ENCODE data around the gene ITIH2.

Gene ITIH2

GRCh38 chr10:7705341-7705740 is 2.2 kb downstream of the ITIH2 start:
- H3K9me2 ChIP-seq (replicated peaks; ENCODE audit: insufficient read depth, low read length), result no peaks in the 10 kb centered on the region
- H3K4me3 ChIP-seq (ENCODE audit: low read length), result no peak overlapping the region
- H3K4me1 ChIP-seq (ENCODE audit: low read length), result no peaks in the 10 kb centered on the region
- no peak overlapping the region for H3K27ac ChIP-seq (ENCODE audit: low read length)
- no peaks in the 10 kb centered on the region for H3K9me3 ChIP-seq (replicated peaks; ENCODE audit: insufficient read depth, low read length)
- H3F3A ChIP-seq (ENCODE audit: insufficient read depth, low read length), result no peaks in the 10 kb centered on the region
- no peak for TF ChIP-seq EZH2 (optimal IDR thresholded peaks at IDR 0.05; ENCODE audit: low read depth, low read length)
- TF ChIP-seq EZH2phosphoT487 (IDR thresholded peaks at IDR 0.05; ENCODE audit: low read length), result no peak
- no peak for TF ChIP-seq CTCF (IDR thresholded peaks at IDR 0.05; ENCODE audit: low read length)
- H2AFZ ChIP-seq (ENCODE audit: low read length), result no peak overlapping the region
- no peak overlapping the region for H3K4me2 ChIP-seq (ENCODE audit: low read depth, low read length)
- no peak for DNase-seq
- H3K79me2 ChIP-seq (ENCODE audit: low read length), result no peaks in the 10 kb centered on the region
- no peaks in the 10 kb centered on the region for H3K36me3 ChIP-seq (replicated peaks; ENCODE audit: insufficient read depth, low read length)
- H3K27me3 ChIP-seq (replicated peaks; ENCODE audit: insufficient read depth, low read length), result no peaks in the 10 kb centered on the region
- no peak overlapping the region for H3K9ac ChIP-seq (ENCODE audit: low read length)
- no peaks in the 10 kb centered on the region for H4K20me1 ChIP-seq (ENCODE audit: insufficient read depth, low read length)

GRCh38 chr10:7706534-7707073 is 3.5 kb downstream of the ITIH2 start:
- Histone ChIP-seq H3K9me2 (replicated peaks; ENCODE audit: insufficient read depth, low read length) (no peaks in the 10 kb centered on the region), H3K4me3 (ENCODE audit: low read length) (no peak overlapping the region), H3K27ac (ENCODE audit: low read length) (no peak overlapping the region), H3K4me2 (ENCODE audit: low read depth, low read length) (no peak overlapping the region), H3K4me1 (ENCODE audit: low read length) (no peaks in the 10 kb centered on the region), H3K36me3 (replicated peaks; ENCODE audit: insufficient read depth, low read length) (no peaks in the 10 kb centered on the region), H4K20me1 (ENCODE audit: insufficient read depth, low read length) (no peaks in the 10 kb centered on the region), H3K9ac (ENCODE audit: low read length) (no peak overlapping the region), H2AFZ (ENCODE audit: low read length) (no peak overlapping the region), H3K79me2 (ENCODE audit: low read length) (no peaks in the 10 kb centered on the region), H3K9me3 (replicated peaks; ENCODE audit: insufficient read depth, low read length) (no peaks in the 10 kb centered on the region), H3F3A (ENCODE audit: insufficient read depth, low read length) (no peaks in the 10 kb centered on the region), H3K27me3 (replicated peaks; ENCODE audit: insufficient read depth, low read length) (no peaks in the 10 kb centered on the region)
- DNase-seq, result no peak
- TF ChIP-seq EZH2 (optimal IDR thresholded peaks at IDR 0.05; ENCODE audit: low read depth, low read length) (no peak), CTCF (IDR thresholded peaks at IDR 0.05; ENCODE audit: low read length) (no peak), EZH2phosphoT487 (IDR thresholded peaks at IDR 0.05; ENCODE audit: low read length) (no peak)

- Histone ChIP-seq H3K4me2 (ENCODE audit: low read depth, low read length) (no peak overlapping the region), H3K36me3 (replicated peaks; ENCODE audit: insufficient read depth, low read length) (no peaks in the 10 kb centered on the region), H3K4me1 (ENCODE audit: low read length) (no peaks in the 10 kb centered on the region), H3K9ac (ENCODE audit: low read length) (no peak overlapping the region), H3K9me3 (replicated peaks; ENCODE audit: insufficient read depth, low read length) (no peaks in the 10 kb centered on the region), H3K4me3 (ENCODE audit: low read length) (no peak overlapping the region), H3K79me2 (ENCODE audit: low read length) (no peaks in the 10 kb centered on the region), H4K20me1 (ENCODE audit: insufficient read depth, low read length) (no peaks in the 10 kb centered on the region), H2AFZ (ENCODE audit: low read length) (no peak overlapping the region), H3K27ac (ENCODE audit: low read length) (no peak overlapping the region), H3K9me2 (replicated peaks; ENCODE audit: insufficient read depth, low read length) (no peaks in the 10 kb centered on the region), H3K27me3 (replicated peaks; ENCODE audit: insufficient read depth, low read length) (no peaks in the 10 kb centered on the region), H3F3A (ENCODE audit: insufficient read depth, low read length) (no peaks in the 10 kb centered on the region)
- TF ChIP-seq CTCF (IDR thresholded peaks at IDR 0.05; ENCODE audit: low read length), result no peak
- TF ChIP-seq EZH2phosphoT487 (IDR thresholded peaks at IDR 0.05; ENCODE audit: low read length), result no peak
- TF ChIP-seq EZH2 (optimal IDR thresholded peaks at IDR 0.05; ENCODE audit: low read depth, low read length), result no peak
- no peak for DNase-seq
These were observed 4.0 kb downstream of the ITIH2 start for GRCh38 chr10:7707102-7707501.
